Psoas muscle (tissue), 8 donors: ENCODE data around the gene GTF2A2. TPM values are rescaled to one million over a fixed set of nuclear protein-coding genes. Genes with fewer than 3 reads are reported as not detected.

Experiments used
- ATAC-seq, 4 donors: fragments of 200-7000 bp; cut with Tn5 transposase; one replicate each; pipeline ENCODE4 v1.9.1; 2020; ENCODE audit warnings: moderate library complexity in 3 of 4, mild to moderate bottlenecking in 2 of 4
- DNase-seq, 2 donors: peaks; one replicate each; pipeline ENCODE4 v3.0.0-alpha.2; 2020
- H3K27ac ChIP-seq: fragments of 200-600 bp; one replicate; pipeline ENCODE4 v1.8.0; 2022
- H3K27me3 ChIP-seq, 3 donors: fragments of 200-600 bp in 1 of 3; one replicate each; pipeline versions ENCODE4 v1.6.1 to v1.8.0; 2013 to 2022; ENCODE audit warnings: low read length in 2 of 3, mild to moderate bottlenecking in 2 of 3, moderate library complexity in 1 of 3; ENCODE audit not compliant: insufficient read depth in 3 of 3
- H3K36me3 ChIP-seq, 2 donors: fragments of 200-600 bp in 1 of 2; one replicate each; pipeline versions ENCODE4 v1.6.1 to v1.8.0; 2013 to 2022; ENCODE audit warnings: low read depth in 1 of 2, mild to moderate bottlenecking in 1 of 2, moderate library complexity in 1 of 2; ENCODE audit not compliant: insufficient read depth in 1 of 2
- H3K4me1 ChIP-seq: fragments of 200-600 bp; one replicate; pipeline ENCODE4 v1.8.0; 2022
- H3K4me3 ChIP-seq: fragments of 200-600 bp; one replicate; pipeline ENCODE4 v1.8.0; 2022; ENCODE audit warnings: mild to moderate bottlenecking
- H3K9me3 ChIP-seq: fragments of 200-600 bp; one replicate; pipeline ENCODE4 v1.8.0; 2022
- CTCF ChIP-seq: fragments of 200-600 bp; IDR thresholded peaks from one replicate; pipeline ENCODE4 v1.8.0; 2022; ENCODE audit warnings: antibody characterized with exemption
- WGBS, 3 donors: extraction: QIAGEN DNeasy Blood & Tissue Kit; methylation state at CpG; one replicate each; pipeline versions ENCODE4 v1.1.6 to v1.1.7; 2013; 5-methylcytosine and 5-hydroxymethylcytosine counted together
- intact Hi-C, 2 donors: fragments of 100-400 bp; cut with DNase I; formaldehyde crosslinking; loops; one replicate each; pipeline versions ENCODE4 v1.11.0 to v1.14.2; 2022
- polyA plus RNA-seq, 3 donors: library from polyadenylated mRNA; stranded (reverse); fragments of 200-250 nt; gene quantifications; one replicate each; pipeline ENCODE4 v1.2.3, GENCODE V29; 2013
- total RNA-seq, 4 donors: library from RNA; stranded (reverse); fragmentation: NEBNext Ultra II Directional in 2 of 4; extraction: Animal tissue kit (Norgen Biotek cat#: 25700) in 2 of 4; gene quantifications; one replicate each; pipeline versions ENCODE4 v1.2.1 to v1.2.4, GENCODE V29; 2021 to 2023
- donor health status: healthy with polysubstance abuse.
- donor health status: DM: no; HTN: no; CAD: no; lungs with moderate emphysema.
- donor health status: Bipolar disorder and iron deficiency.
- donor health status: healthy.
- donor health status: DM: yes; HTN: yes; CAD: no.
- donor health status: DM: no; HTN: no; CAD: no.
- donor health status: DM: no; HTN: no; CAD: no.
- donor health status: DM: yes; HTN: yes; CAD: no.

Gene GTF2A2
- total and polyA plus RNA-seq, 7 donors, result 84.1 to 229 (median 113) TPM

GRCh38 chr15:59668556-59668955, 11.2 kb upstream of the GTF2A2 start:
- no peak for TF ChIP-seq CTCF
- peaks cover 5 to 96% of the 10 kb centered on the region in 2 donors for H3K36me3 ChIP-seq
- DNase-seq (no peak), ATAC-seq (no peak)
- H3K27me3 ChIP-seq, result no peaks in the 10 kb centered on the region
- WGBS, 3 donors, result 84 to 86% (median 86%) methylated on average over 8 of the region's 8 CpGs
- no peak overlapping the region for H3K4me3 ChIP-seq
- no peak overlapping the region for H3K27ac ChIP-seq
- H3K9me3 ChIP-seq, result no peaks in the 10 kb centered on the region
- intact Hi-C loops, result no loop called here
- H3K4me1 ChIP-seq, result no peaks in the 10 kb centered on the region

- intact Hi-C loops, result no loop called here
- H3K4me3 ChIP-seq, result no peak overlapping the region
- TF ChIP-seq CTCF, result no peak
- WGBS, 3 donors, result 22 to 28% (median 23%) methylated on average over 1 of the region's 1 CpG
- H3K9me3 ChIP-seq, result no peaks in the 10 kb centered on the region
- no peaks in the 10 kb centered on the region for H3K27me3 ChIP-seq
- H3K27ac ChIP-seq, result no peak overlapping the region
- DNase-seq (no peak), ATAC-seq (no peak)
- peaks cover 9% of the 10 kb centered on the region for H3K4me1 ChIP-seq
- H3K36me3 ChIP-seq, result peaks cover 7 to 80% of the 10 kb centered on the region in 2 donors
Observed at GRCh38 chr15:59662260-59662659, 4.9 kb upstream of the GTF2A2 start.

- Histone ChIP-seq H3K9me3 (no peaks in the 10 kb centered on the region), H3K27ac (no peak overlapping the region), H3K36me3 (peaks cover 7 to 55% of the 10 kb centered on the region in 2 donors), H3K27me3 (no peaks in the 10 kb centered on the region), H3K4me3 (no peak overlapping the region), H3K4me1 (peaks cover 29% of the 10 kb centered on the region)
- TF ChIP-seq CTCF, result no peak
- ATAC-seq, result no peak
- intact Hi-C loops, result loop anchor here in 1 of 2 donors (2.0 kb wide), 1 partner anchor 25 kb away; no protein-coding TSS in a partner anchor
- 76 to 85% (median 82%) methylated on average over 1 of the region's 1 CpG for WGBS, 3 donors
- DNase-seq, result no peak
Observed at GRCh38 chr15:59659366-59659765, 2.1 kb upstream of the GTF2A2 start.

GRCh38 chr15:59657635-59658125, 365 bp upstream of the GTF2A2 start:
- DNase-seq (no peak), ATAC-seq (peak; percentile 17 to 38 (median 26))
- no peak for TF ChIP-seq CTCF
- Histone ChIP-seq H3K4me3 (peak overlapping the region; percentile 99), H3K9me3 (no peaks in the 10 kb centered on the region), H3K27ac (peak overlapping the region; percentile 94), H3K4me1 (peaks cover 29% of the 10 kb centered on the region), H3K36me3 (peaks cover 14 to 53% of the 10 kb centered on the region in 2 donors), H3K27me3 (no peaks in the 10 kb centered on the region)
- 21 to 31% (median 25%) methylated on average over 23 of the region's 23 CpGs for WGBS, 3 donors
- intact Hi-C loops, result loop anchor here in 1 of 2 donors (2.0 kb wide), 1 partner anchor 27 kb away; no protein-coding TSS in a partner anchor

GRCh38 chr15:59654046-59654445, 3.3 kb downstream of the GTF2A2 start:
- Histone ChIP-seq H3K4me1 (peaks cover 20% of the 10 kb centered on the region), H3K4me3 (no peak overlapping the region), H3K27me3 (no peaks in the 10 kb centered on the region), H3K36me3 (peaks cover 12 to 54% of the 10 kb centered on the region in 2 donors), H3K27ac (no peak overlapping the region), H3K9me3 (no peaks in the 10 kb centered on the region)
- no peak for ATAC-seq
- 93 to 96% (median 96%) methylated on average over 1 of the region's 1 CpG for WGBS, 3 donors
- DNase-seq, result no peak
- TF ChIP-seq CTCF, result no peak
- intact Hi-C loops, result no loop called here
